ENCODE measurements around the gene C11orf91.
"Not testable (repeated sequence)": the region's sequence is repeated elsewhere in the genome, so short reads cannot be mapped to it uniquely, and the experiment has no call there.

Gene C11orf91

DNA sequence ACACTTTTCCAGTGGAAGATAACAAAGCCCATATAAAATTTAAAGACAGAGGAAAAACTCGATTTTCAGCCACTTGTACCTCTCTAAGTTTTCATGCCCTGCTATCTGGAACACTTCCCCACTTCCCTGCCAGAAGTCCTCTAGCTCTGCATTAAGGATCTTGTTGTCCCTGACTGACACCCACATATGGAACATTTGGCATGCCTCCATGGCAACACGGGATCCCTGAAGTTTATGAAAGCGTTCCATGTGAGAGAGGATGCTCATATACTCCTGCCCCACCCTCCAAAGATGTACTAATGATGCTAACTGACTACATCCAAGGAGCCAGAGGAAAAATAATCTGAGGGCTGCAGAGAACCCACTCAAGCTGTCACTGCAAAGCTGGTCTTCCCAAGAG is 8.8 kb upstream of the C11orf91 start:
- Mint-ChIP-seq H3K4me3 (no peak overlapping the region), H3K27me3 (no peaks in the 10 kb centered on the region), H3K36me3 (ENCODE audit: low read depth) (peaks cover 37% of the 10 kb centered on the region)

GRCh38 chr11:33708985-33709384 is 8.4 kb upstream of the C11orf91 start:
- Mint-ChIP-seq H3K9me3 (no peaks in the 10 kb centered on the region), H3K4me3 (no peak overlapping the region), H3K27ac (no peak overlapping the region), H3K36me3 (ENCODE audit: low read depth) (peaks cover 34% of the 10 kb centered on the region), H3K27me3 (no peaks in the 10 kb centered on the region), H3K4me1 (ENCODE audit: low read depth) (peaks cover 5% of the 10 kb centered on the region)
- no peak for DNase-seq

More for the DNA sequence above, 8.8 kb upstream of the C11orf91 start:
- no peak overlapping the region for H3K27ac Mint-ChIP-seq
- H3K9me3 Mint-ChIP-seq = no peaks in the 10 kb centered on the region
- peaks cover 5% of the 10 kb centered on the region for H3K4me1 Mint-ChIP-seq (ENCODE audit: low read depth)
- DNase-seq = no peak

DNA sequence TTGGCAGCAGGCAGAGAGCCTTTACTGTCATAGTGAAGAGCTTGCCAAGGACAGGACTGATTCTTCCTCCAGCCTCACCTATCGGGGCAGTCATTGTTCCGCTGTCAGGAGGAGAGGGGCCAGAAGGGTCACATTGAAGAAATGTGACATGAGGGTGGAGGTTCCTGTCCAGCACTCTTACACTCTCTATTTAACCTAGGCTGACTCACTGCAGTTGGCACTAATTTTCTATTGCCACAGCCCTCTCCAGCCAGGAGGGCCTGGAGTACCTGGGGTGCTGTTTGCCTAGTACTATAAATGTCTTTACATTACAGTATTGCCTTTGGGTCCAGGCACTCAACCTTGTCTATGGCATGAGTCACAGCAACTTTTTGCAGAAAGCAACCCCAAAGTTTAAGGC is 7.2 kb upstream of the C11orf91 start:
- H3K9me3 Mint-ChIP-seq; H3K4me1 Mint-ChIP-seq (ENCODE audit: low read depth); H3K4me3 Mint-ChIP-seq; H3K27ac Mint-ChIP-seq; H3K27me3 Mint-ChIP-seq; DNase-seq: not testable (repeated sequence)
- H3K36me3 Mint-ChIP-seq (ENCODE audit: low read depth) = peaks cover 27% of the 10 kb centered on the region

GRCh38 chr11:33706966-33707365 is 6.3 kb upstream of the C11orf91 start:
- H3K4me1 Mint-ChIP-seq (ENCODE audit: low read depth) = peaks cover 5% of the 10 kb centered on the region
- H3K27me3 Mint-ChIP-seq = no peaks in the 10 kb centered on the region
- H3K27ac Mint-ChIP-seq = no peak overlapping the region
- DNase-seq = no peak
- peaks cover 24% of the 10 kb centered on the region for H3K36me3 Mint-ChIP-seq (ENCODE audit: low read depth)
- no peak overlapping the region for H3K4me3 Mint-ChIP-seq
- H3K9me3 Mint-ChIP-seq = no peaks in the 10 kb centered on the region

DNA sequence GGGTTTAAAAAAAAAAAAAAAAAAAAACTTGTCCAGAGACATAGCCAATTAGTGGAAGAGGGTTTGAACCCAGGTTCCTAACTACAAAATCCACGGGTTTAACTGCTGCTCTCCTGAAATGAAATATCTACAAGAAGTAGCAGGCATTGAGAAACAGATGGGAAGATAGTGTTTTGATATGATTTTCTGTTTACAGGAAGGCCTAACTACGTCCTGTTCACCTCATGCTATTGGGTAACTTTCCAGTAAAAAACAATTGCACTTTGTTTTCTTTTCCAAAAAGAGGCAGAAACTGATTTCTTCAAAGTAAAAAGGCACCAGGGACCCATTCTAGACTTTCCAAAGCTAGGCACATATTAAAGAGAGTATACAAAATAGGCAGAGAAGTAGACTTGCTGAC is 5.9 kb upstream of the C11orf91 start:
- H3K4me1 Mint-ChIP-seq (ENCODE audit: low read depth) = peaks cover 6% of the 10 kb centered on the region
- no peak overlapping the region for H3K4me3 Mint-ChIP-seq
- H3K27ac Mint-ChIP-seq = no peak overlapping the region
- DNase-seq = no peak
- peaks cover 24% of the 10 kb centered on the region for H3K36me3 Mint-ChIP-seq (ENCODE audit: low read depth)
- no peaks in the 10 kb centered on the region for H3K9me3 Mint-ChIP-seq
- H3K27me3 Mint-ChIP-seq = no peaks in the 10 kb centered on the region

DNA sequence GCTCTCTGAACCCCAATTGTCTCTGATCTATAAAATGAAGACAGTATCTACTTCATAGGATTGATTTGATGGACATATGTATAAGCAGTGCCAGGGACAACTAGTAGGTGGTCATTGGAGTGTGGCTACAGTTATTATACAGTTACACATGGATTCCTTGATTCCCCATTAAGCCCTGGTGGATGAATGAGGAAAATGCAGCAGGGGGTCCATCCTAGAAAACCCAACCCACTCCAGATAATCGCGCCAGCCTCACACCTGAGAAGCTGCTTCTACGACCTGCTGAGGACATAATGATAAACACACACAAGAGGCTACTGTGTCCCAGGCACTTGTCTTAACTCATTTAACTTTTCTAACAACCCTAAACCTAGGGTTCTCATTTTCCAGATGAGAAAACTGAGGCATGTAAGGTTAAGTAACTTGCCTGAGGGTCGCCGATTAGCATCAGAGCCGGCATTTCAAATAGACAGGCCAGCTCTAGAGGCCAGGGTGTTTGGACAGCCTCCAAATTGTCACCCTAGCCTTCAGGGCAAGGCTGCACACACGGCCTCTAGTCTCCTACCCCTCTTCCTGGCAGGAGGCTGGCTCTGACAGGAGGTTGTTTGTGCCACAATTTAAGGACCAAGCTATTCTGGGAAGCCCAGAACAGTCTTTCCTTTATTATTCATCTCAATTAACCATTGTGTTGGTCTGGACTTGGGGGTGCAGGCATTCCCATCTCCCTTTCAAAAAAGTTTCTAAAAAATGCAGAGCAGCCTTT is 3.8 kb upstream of the C11orf91 start:
- H3K36me3 Mint-ChIP-seq (ENCODE audit: low read depth) = peaks cover 11% of the 10 kb centered on the region
- no peaks in the 10 kb centered on the region for H3K9me3 Mint-ChIP-seq
- no peak for DNase-seq
- no peak overlapping the region for H3K27ac Mint-ChIP-seq
- H3K4me3 Mint-ChIP-seq = no peak overlapping the region
- peaks cover 18% of the 10 kb centered on the region for H3K4me1 Mint-ChIP-seq (ENCODE audit: low read depth)
- peaks cover 4% of the 10 kb centered on the region for H3K27me3 Mint-ChIP-seq

GRCh38 chr11:33703788-33704187 is 3.2 kb upstream of the C11orf91 start:
- H3K36me3 Mint-ChIP-seq (ENCODE audit: low read depth) = peaks cover 4% of the 10 kb centered on the region
- no peak overlapping the region for H3K27ac Mint-ChIP-seq
- no peaks in the 10 kb centered on the region for H3K9me3 Mint-ChIP-seq
- H3K27me3 Mint-ChIP-seq = peaks cover 7% of the 10 kb centered on the region
- peaks cover 18% of the 10 kb centered on the region for H3K4me1 Mint-ChIP-seq (ENCODE audit: low read depth)
- DNase-seq = no peak
- H3K4me3 Mint-ChIP-seq = no peak overlapping the region

GRCh38 chr11:33703234-33703633 is 2.6 kb upstream of the C11orf91 start:
- Mint-ChIP-seq H3K36me3 (ENCODE audit: low read depth) (no peaks in the 10 kb centered on the region), H3K27me3 (peaks cover 7% of the 10 kb centered on the region), H3K4me3 (no peak overlapping the region), H3K9me3 (no peaks in the 10 kb centered on the region), H3K4me1 (ENCODE audit: low read depth) (peaks cover 18% of the 10 kb centered on the region), H3K27ac (no peak overlapping the region)
- no peak for DNase-seq

GRCh38 chr11:33701302-33702230 is 940 bp upstream of the C11orf91 start:
- peaks cover 18% of the 10 kb centered on the region for H3K27me3 Mint-ChIP-seq
- H3K9me3 Mint-ChIP-seq = no peaks in the 10 kb centered on the region
- H3K4me3 Mint-ChIP-seq = peak overlapping the region; percentile 82
- DNase-seq = no peak
- peaks cover 17% of the 10 kb centered on the region for H3K4me1 Mint-ChIP-seq (ENCODE audit: low read depth)
- H3K27ac Mint-ChIP-seq = peak overlapping the region; percentile 73
- no peaks in the 10 kb centered on the region for H3K36me3 Mint-ChIP-seq (ENCODE audit: low read depth)

- no peak for DNase-seq
- Mint-ChIP-seq H3K9me3 (no peaks in the 10 kb centered on the region), H3K4me3 (peak overlapping the region; percentile 57), H3K27ac (no peak overlapping the region), H3K27me3 (peaks cover 20% of the 10 kb centered on the region), H3K4me1 (ENCODE audit: low read depth) (peaks cover 17% of the 10 kb centered on the region), H3K36me3 (ENCODE audit: low read depth) (no peaks in the 10 kb centered on the region)
Measured at GRCh38 chr11:33700063-33700501, 544 bp downstream of the C11orf91 start.

- Mint-ChIP-seq H3K27me3 (peaks cover 20% of the 10 kb centered on the region), H3K4me3 (peak overlapping the region; percentile 57), H3K4me1 (ENCODE audit: low read depth) (peaks cover 17% of the 10 kb centered on the region), H3K27ac (no peak overlapping the region), H3K9me3 (no peaks in the 10 kb centered on the region), H3K36me3 (ENCODE audit: low read depth) (no peaks in the 10 kb centered on the region)
- no peak for DNase-seq
Measured at GRCh38 chr11:33699515-33700062, 1.0 kb downstream of the C11orf91 start.

DNA sequence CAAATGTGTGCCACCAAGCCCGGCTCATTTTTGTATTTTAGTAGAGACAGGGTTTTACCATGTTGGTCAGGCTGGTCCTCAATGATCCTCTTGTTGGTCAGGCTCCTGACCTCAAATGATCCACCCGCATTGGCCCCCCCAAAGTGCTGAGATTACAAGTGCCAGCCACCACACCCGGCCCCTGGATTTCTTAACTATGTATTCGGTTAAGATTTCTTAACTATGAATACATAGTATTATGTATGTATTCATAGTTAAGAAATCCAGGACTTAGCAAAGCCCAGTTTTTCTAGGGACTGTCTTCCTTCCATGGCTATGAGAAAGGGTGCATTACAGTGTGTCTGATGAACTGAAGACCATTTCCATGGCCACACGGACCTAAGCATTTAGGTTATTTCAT is 1.7 kb downstream of the C11orf91 start:
- H3K4me3 Mint-ChIP-seq = no peak overlapping the region
- H3K4me1 Mint-ChIP-seq (ENCODE audit: low read depth) = peaks cover 17% of the 10 kb centered on the region
- H3K27me3 Mint-ChIP-seq = peaks cover 20% of the 10 kb centered on the region

GRCh38 chr11:33697997-33698396 is 2.6 kb downstream of the C11orf91 start:
- Mint-ChIP-seq H3K27ac (no peak overlapping the region), H3K27me3 (peaks cover 20% of the 10 kb centered on the region), H3K4me3 (no peak overlapping the region), H3K36me3 (ENCODE audit: low read depth) (no peaks in the 10 kb centered on the region), H3K9me3 (no peaks in the 10 kb centered on the region), H3K4me1 (ENCODE audit: low read depth) (peaks cover 17% of the 10 kb centered on the region)
- DNase-seq = no peak

More for the DNA sequence above, 1.7 kb downstream of the C11orf91 start:
- H3K27ac Mint-ChIP-seq = no peak overlapping the region
- DNase-seq = no peak
- H3K9me3 Mint-ChIP-seq = no peaks in the 10 kb centered on the region
- H3K36me3 Mint-ChIP-seq (ENCODE audit: low read depth) = no peaks in the 10 kb centered on the region

- H3K36me3 Mint-ChIP-seq (ENCODE audit: low read depth) = no peaks in the 10 kb centered on the region
- H3K4me3 Mint-ChIP-seq = no peak overlapping the region
- H3K27ac Mint-ChIP-seq = no peak overlapping the region
- peaks cover 17% of the 10 kb centered on the region for H3K4me1 Mint-ChIP-seq (ENCODE audit: low read depth)
- DNase-seq = no peak
- no peaks in the 10 kb centered on the region for H3K9me3 Mint-ChIP-seq
- H3K27me3 Mint-ChIP-seq = peaks cover 20% of the 10 kb centered on the region
Measured at GRCh38 chr11:33696931-33697638, 3.5 kb downstream of the C11orf91 start.
